Measurements from ENCODE around the gene S1PR4.
"Not testable (repeated sequence)": the region's sequence is repeated elsewhere in the genome, so short reads cannot be mapped to it uniquely, and the experiment has no call there.

S1PR4 gene

GRCh38 chr19:3196064-3196932 is 17.7 kb downstream of the S1PR4 start:
- DNase-seq (ENCODE audit: low read depth) = no peak

GRCh38 chr19:3196933-3197205 is 18.3 kb downstream of the S1PR4 start:
- no peak for DNase-seq (ENCODE audit: low read depth)

- DNase-seq (ENCODE audit: low read depth) = no peak
Measured at GRCh38 chr19:3198901-3199700, 20.5 kb downstream of the S1PR4 start.

GRCh38 chr19:3201072-3201700 is 22.6 kb downstream of the S1PR4 start:
- no peak for DNase-seq (ENCODE audit: low read depth)

GRCh38 chr19:3201911-3202310 is 23.3 kb downstream of the S1PR4 start:
- DNase-seq (ENCODE audit: low read depth) = no peak

- DNase-seq (ENCODE audit: low read depth) = no peak
Measured at GRCh38 chr19:3202346-3202745, 23.8 kb downstream of the S1PR4 start.

- not testable (repeated sequence) for DNase-seq (ENCODE audit: low read depth)
Measured at GRCh38 chr19:3202895-3203294, 24.3 kb downstream of the S1PR4 start.

GRCh38 chr19:3203805-3204645 is 25.5 kb downstream of the S1PR4 start:
- DNase-seq (ENCODE audit: low read depth) = no peak

GRCh38 chr19:3204646-3205275 is 26.2 kb downstream of the S1PR4 start:
- DNase-seq (ENCODE audit: low read depth) = no peak

- no peak for DNase-seq (ENCODE audit: low read depth)
Measured at GRCh38 chr19:3206216-3206953, 27.8 kb downstream of the S1PR4 start.

GRCh38 chr19:3207461-3208242 is 29.1 kb downstream of the S1PR4 start:
- no peak for DNase-seq (ENCODE audit: low read depth)

- no peak for DNase-seq (ENCODE audit: low read depth)
Measured at GRCh38 chr19:3208317-3209207, 30.0 kb downstream of the S1PR4 start.

- DNase-seq (ENCODE audit: low read depth) = peak; percentile 43
Measured at GRCh38 chr19:3210347-3211017, 31.9 kb downstream of the S1PR4 start.

GRCh38 chr19:3211191-3211590 is 32.6 kb downstream of the S1PR4 start:
- no peak for DNase-seq (ENCODE audit: low read depth)

- DNase-seq (ENCODE audit: low read depth) = no peak
Measured at GRCh38 chr19:3213159-3213558, 34.6 kb downstream of the S1PR4 start.

GRCh38 chr19:3216874-3217273 is 38.3 kb downstream of the S1PR4 start:
- no peak for DNase-seq (ENCODE audit: low read depth)

GRCh38 chr19:3220576-3220975 is 42.0 kb downstream of the S1PR4 start:
- DNase-seq (ENCODE audit: low read depth) = no peak

GRCh38 chr19:3221576-3221975 is 43.0 kb downstream of the S1PR4 start:
- not testable (repeated sequence) for DNase-seq (ENCODE audit: low read depth)

All from stimulated activated CD8-positive, alpha-beta memory T cell treated with anti-CD3 and anti-CD28 coated beads, Interleukin-7, amount 100 ng/mL, for 24 hours (primary cell).